ENCODE data around the gene FKBP11.

GRCh38 chr12:48901278-48901677, 24.0 kb downstream of the FKBP11 start:
- TF ChIP-seq POLR2A (IDR thresholded peaks at IDR 0.05) (no peak), CTCF (IDR thresholded peaks at IDR 0.05) (no peak)
